Uterus (tissue), 4 donors: Measurements from ENCODE around the gene MARCHF11. TPM values are rescaled to one million over a fixed set of nuclear protein-coding genes. Genes with fewer than 3 reads are reported as not detected.
A peak's percentile ranks its signal among the peaks of the same experiment; 100 is the strongest.

Experiments
- DNase-seq, 2 donors: peaks; one replicate each; pipeline ENCODE4 v3.0.0-alpha.2; 2019 to 2020
- H3K27ac ChIP-seq, 2 donors: fragments of 200-600 bp; sonication (generic); 1 replicate in 1 of 2; 2 replicates in 1 of 2; pipeline ENCODE4 v1.5.1; 2016 to 2018
- H3K27me3 ChIP-seq, 2 donors: fragments of 200-600 bp; sonication (generic); one replicate each; pipeline ENCODE4 v1.5.1; 2018 to 2019; ENCODE audit warnings: control low read depth in 1 of 2
- H3K36me3 ChIP-seq, 2 donors: fragments of 200-600 bp; sonication (generic); one replicate each; pipeline ENCODE4 v1.5.1; 2019; ENCODE audit warnings: control low read depth in 1 of 2
- H3K4me1 ChIP-seq, 2 donors: fragments of 200-600 bp; sonication (generic); one replicate each; pipeline ENCODE4 v1.5.1; 2018 to 2019; ENCODE audit warnings: control low read depth in 1 of 2
- H3K4me3 ChIP-seq, 2 donors: fragments of 200-600 bp; sonication (generic); 1 replicate in 1 of 2; 2 replicates in 1 of 2; pipeline ENCODE4 v1.5.1; 2018 to 2019; ENCODE audit warnings: mild to moderate bottlenecking in 1 of 2
- H3K9me3 ChIP-seq, 2 donors: fragments of 200-600 bp; sonication (generic); one replicate each; pipeline ENCODE4 v1.5.1; 2019; ENCODE audit warnings: control low read depth in 1 of 2
- CTCF ChIP-seq, 4 experiments: fragments of 200-600 bp in 2 of 4; fragments of 450-650 bp in 2 of 4; sonication (generic) in 2 of 4; IDR thresholded peaks; one replicate each; pipeline ENCODE4 v1.5.1; 2016 to 2019; ENCODE audit warnings: antibody characterized with exemption in 4 of 4, mild to moderate bottlenecking in 2 of 4, moderate library complexity in 1 of 4
- POLR2A ChIP-seq, 2 donors: fragments of 450-650 bp; IDR thresholded peaks; one replicate each; pipeline ENCODE4 v1.6.1; 2016; ENCODE audit warnings: antibody characterized with exemption in 2 of 2, mild to moderate bottlenecking in 1 of 2, moderate library complexity in 1 of 2
- intact Hi-C: fragments of 100-400 bp; cut with DNase I; formaldehyde crosslinking; loops from one replicate; pipeline ENCODE4 v1.15.1; 2023; ENCODE audit warnings: low total_unique reads
- total RNA-seq, 4 donors: library from RNA; depleted of rRNA in 3 of 4; stranded (reverse); fragments of >200 nt in 3 of 4; gene quantifications; one replicate each; pipeline versions ENCODE4 v1.1.0 to v1.2.4, GENCODE V29; 2014 to 2023
- donor health status: DM: yes; HTN: yes; CAD: no.

The MARCHF11 gene
- total RNA-seq, 4 donors from 2014 or later: 0.28 TPM; not detected in 3

- peaks cover 0 to 22% of the 10 kb centered on the region in 2 donors for H3K27me3 ChIP-seq
- TF ChIP-seq CTCF (IDR thresholded peaks at IDR 0.05) (no peak), POLR2A (IDR thresholded peaks at IDR 0.05) (no peak)
- H3K36me3 ChIP-seq: no peaks in the 10 kb centered on the region
- DNase-seq: no peak
- intact Hi-C loops: no loop called here
- no peaks in the 10 kb centered on the region for H3K9me3 ChIP-seq
- H3K27ac ChIP-seq: no peak overlapping the region
- H3K4me3 ChIP-seq: no peak overlapping the region
- H3K4me1 ChIP-seq: peaks cover 0 to 7% of the 10 kb centered on the region in 2 donors
Observed at GRCh38 chr5:16179936-16180788, 571 bp upstream of the MARCHF11 start.

GRCh38 chr5:16178745-16179372 lies 732 bp downstream of the MARCHF11 start:
- peak in 1 of 2 donors; percentile 18 for DNase-seq
- peaks cover 0 to 7% of the 10 kb centered on the region in 2 donors for H3K4me1 ChIP-seq
- peaks cover 0 to 22% of the 10 kb centered on the region in 2 donors for H3K27me3 ChIP-seq
- H3K4me3 ChIP-seq: no peak overlapping the region
- H3K36me3 ChIP-seq: no peaks in the 10 kb centered on the region
- TF ChIP-seq CTCF (IDR thresholded peaks at IDR 0.05) (no peak), POLR2A (IDR thresholded peaks at IDR 0.05) (no peak)
- no peaks in the 10 kb centered on the region for H3K9me3 ChIP-seq
- H3K27ac ChIP-seq: no peak overlapping the region
- intact Hi-C loops: no loop called here

- DNase-seq: no peak
- Histone ChIP-seq H3K27me3 (no peaks in the 10 kb centered on the region), H3K9me3 (no peaks in the 10 kb centered on the region), H3K27ac (no peak overlapping the region), H3K36me3 (no peaks in the 10 kb centered on the region), H3K4me1 (no peaks in the 10 kb centered on the region), H3K4me3 (no peak overlapping the region)
- TF ChIP-seq CTCF (IDR thresholded peaks at IDR 0.05): no peak
- no peak for TF ChIP-seq POLR2A (IDR thresholded peaks at IDR 0.05)
- intact Hi-C loops: no loop called here
Observed at GRCh38 chr5:16169550-16169949, 10.0 kb downstream of the MARCHF11 start.

GRCh38 chr5:16160706-16161105 lies 18.9 kb downstream of the MARCHF11 start:
- Histone ChIP-seq H3K9me3 (no peaks in the 10 kb centered on the region), H3K4me3 (no peak overlapping the region), H3K4me1 (no peaks in the 10 kb centered on the region), H3K27me3 (no peaks in the 10 kb centered on the region), H3K27ac (no peak overlapping the region), H3K36me3 (no peaks in the 10 kb centered on the region)
- DNase-seq: no peak
- intact Hi-C loops: no loop called here
- TF ChIP-seq POLR2A (IDR thresholded peaks at IDR 0.05) (no peak), CTCF (IDR thresholded peaks at IDR 0.05) (peak in 2 of 4 experiments; percentile 15 to 37)

- no peak for TF ChIP-seq CTCF (IDR thresholded peaks at IDR 0.05)
- no peak for TF ChIP-seq POLR2A (IDR thresholded peaks at IDR 0.05)
- no peaks in the 10 kb centered on the region for H3K36me3 ChIP-seq
- no peak for DNase-seq
- intact Hi-C loops: no loop called here
- no peaks in the 10 kb centered on the region for H3K27me3 ChIP-seq
- no peak overlapping the region for H3K4me3 ChIP-seq
- H3K9me3 ChIP-seq: no peaks in the 10 kb centered on the region
- no peaks in the 10 kb centered on the region for H3K4me1 ChIP-seq
- no peak overlapping the region for H3K27ac ChIP-seq
Observed at GRCh38 chr5:16159636-16160035, 20.0 kb downstream of the MARCHF11 start.
